Tibial artery (tissue), 4 donors: ENCODE measurements around the gene CASP9.
"Not testable (repeated sequence)": the region's sequence is repeated elsewhere in the genome, so short reads cannot be mapped to it uniquely, and the experiment has no call there.

Source experiments
- DNase-seq, 2 donors: peaks; one replicate each; pipeline ENCODE4 v3.0.0-alpha.2; 2019
- H3K27ac ChIP-seq, 2 donors: fragments of 200-600 bp; sonication (generic) in 1 of 2; 1 replicate in 1 of 2; 2 replicates in 1 of 2; pipeline ENCODE4 v1.5.1; 2018 to 2019; ENCODE audit warnings: mild to moderate bottlenecking in 1 of 2
- H3K27me3 ChIP-seq, 2 donors: fragments of 200-600 bp; sonication (generic) in 1 of 2; one replicate each; pipeline versions ENCODE4 v1.5.1 to v1.6.0; 2016 to 2019
- H3K36me3 ChIP-seq, 3 donors: fragments of 200-600 bp; sonication (generic) in 2 of 3; one replicate each; pipeline ENCODE4 v1.5.1; 2016 to 2019; ENCODE audit warnings: mild to moderate bottlenecking in 2 of 3
- H3K4me1 ChIP-seq, 4 donors: fragments of 200-600 bp; sonication (generic) in 2 of 4; 1 replicate in 3 of 4; 2 replicates in 1 of 4; pipeline ENCODE4 v1.5.1; 2016 to 2019
- H3K4me3 ChIP-seq, 2 donors: fragments of 200-600 bp; sonication (generic) in 1 of 2; 1 replicate in 1 of 2; 2 replicates in 1 of 2; pipeline ENCODE4 v1.5.1; 2018 to 2019; ENCODE audit warnings: mild to moderate bottlenecking in 2 of 2
- H3K9me3 ChIP-seq, 3 donors: fragments of 200-600 bp; sonication (generic) in 1 of 3; one replicate each; pipeline ENCODE4 v1.5.1; 2016 to 2019
- intact Hi-C: fragments of 100-400 bp; cut with DNase I; formaldehyde crosslinking; loops from one replicate; pipeline ENCODE4 v1.15.0; 2023; ENCODE audit warnings: low total_unique reads
- TF ChIP-seq, protein P1 (sequence below), 2 experiments: fragments of 200-600 bp in 1 of 2; fragments of 450-650 bp in 1 of 2; IDR thresholded peaks; one replicate each; pipeline ENCODE4 v1.5.1; 2017 to 2019; ENCODE audit warnings: antibody characterized with exemption in 2 of 2, mild to moderate bottlenecking in 1 of 2, moderate library complexity in 1 of 2

The CASP9 gene

DNA sequence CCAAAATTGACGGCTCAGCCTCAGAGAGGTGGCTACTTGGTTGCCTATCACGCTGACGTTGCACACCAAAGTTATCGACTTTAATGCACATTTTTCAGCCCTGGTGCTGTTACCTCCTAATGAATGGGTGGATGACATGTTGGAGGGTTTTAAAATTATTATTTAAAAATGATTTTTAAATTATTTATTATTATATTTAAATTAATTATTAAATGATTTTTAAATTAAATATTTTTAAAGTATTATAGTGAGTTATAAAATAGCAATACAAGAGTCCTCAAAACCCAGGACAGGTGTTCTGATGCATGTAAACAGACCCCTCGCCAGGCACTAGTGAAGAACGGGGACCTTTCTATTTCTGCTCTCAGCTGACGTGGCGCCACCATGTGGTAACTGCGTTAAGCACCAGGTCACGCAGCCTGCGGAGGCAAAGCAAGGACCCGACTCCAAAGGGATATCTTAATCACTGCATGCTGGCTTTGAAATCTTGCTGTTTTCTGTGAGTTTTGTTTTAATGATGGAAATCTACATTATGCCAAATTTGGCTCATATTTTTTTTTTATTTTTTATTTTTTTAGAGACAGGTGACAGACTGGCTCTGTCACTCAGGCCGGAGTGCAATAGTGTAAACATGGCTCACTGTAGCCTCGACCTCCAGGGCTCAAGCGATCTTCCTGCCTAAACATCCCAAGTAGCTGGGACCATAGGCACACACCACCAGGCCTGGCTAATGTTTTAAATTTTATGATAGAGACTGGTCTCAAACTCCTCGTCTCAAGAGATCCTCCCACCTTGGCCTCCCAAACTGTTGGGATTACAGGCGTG lies 22.6 kb downstream of the CASP9 start:
- no peak overlapping the region for H3K4me3 ChIP-seq
- H3K36me3 ChIP-seq, result peaks cover 66 to 87% (median 69%) of the 10 kb centered on the region in 3 donors
- intact Hi-C loops, result no loop called here
- no peaks in the 10 kb centered on the region for H3K4me1 ChIP-seq
- DNase-seq, result peak in 1 of 2 donors; percentile 28
- H3K9me3 ChIP-seq, result no peaks in the 10 kb centered on the region
- TF ChIP-seq, protein P1, sequence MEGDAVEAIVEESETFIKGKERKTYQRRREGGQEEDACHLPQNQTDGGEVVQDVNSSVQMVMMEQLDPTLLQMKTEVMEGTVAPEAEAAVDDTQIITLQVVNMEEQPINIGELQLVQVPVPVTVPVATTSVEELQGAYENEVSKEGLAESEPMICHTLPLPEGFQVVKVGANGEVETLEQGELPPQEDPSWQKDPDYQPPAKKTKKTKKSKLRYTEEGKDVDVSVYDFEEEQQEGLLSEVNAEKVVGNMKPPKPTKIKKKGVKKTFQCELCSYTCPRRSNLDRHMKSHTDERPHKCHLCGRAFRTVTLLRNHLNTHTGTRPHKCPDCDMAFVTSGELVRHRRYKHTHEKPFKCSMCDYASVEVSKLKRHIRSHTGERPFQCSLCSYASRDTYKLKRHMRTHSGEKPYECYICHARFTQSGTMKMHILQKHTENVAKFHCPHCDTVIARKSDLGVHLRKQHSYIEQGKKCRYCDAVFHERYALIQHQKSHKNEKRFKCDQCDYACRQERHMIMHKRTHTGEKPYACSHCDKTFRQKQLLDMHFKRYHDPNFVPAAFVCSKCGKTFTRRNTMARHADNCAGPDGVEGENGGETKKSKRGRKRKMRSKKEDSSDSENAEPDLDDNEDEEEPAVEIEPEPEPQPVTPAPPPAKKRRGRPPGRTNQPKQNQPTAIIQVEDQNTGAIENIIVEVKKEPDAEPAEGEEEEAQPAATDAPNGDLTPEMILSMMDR (IDR thresholded peaks at IDR 0.05), result peak in 1 of 2 experiments; percentile 27
- no peaks in the 10 kb centered on the region for H3K27me3 ChIP-seq
- H3K27ac ChIP-seq, result no peak overlapping the region

DNA sequence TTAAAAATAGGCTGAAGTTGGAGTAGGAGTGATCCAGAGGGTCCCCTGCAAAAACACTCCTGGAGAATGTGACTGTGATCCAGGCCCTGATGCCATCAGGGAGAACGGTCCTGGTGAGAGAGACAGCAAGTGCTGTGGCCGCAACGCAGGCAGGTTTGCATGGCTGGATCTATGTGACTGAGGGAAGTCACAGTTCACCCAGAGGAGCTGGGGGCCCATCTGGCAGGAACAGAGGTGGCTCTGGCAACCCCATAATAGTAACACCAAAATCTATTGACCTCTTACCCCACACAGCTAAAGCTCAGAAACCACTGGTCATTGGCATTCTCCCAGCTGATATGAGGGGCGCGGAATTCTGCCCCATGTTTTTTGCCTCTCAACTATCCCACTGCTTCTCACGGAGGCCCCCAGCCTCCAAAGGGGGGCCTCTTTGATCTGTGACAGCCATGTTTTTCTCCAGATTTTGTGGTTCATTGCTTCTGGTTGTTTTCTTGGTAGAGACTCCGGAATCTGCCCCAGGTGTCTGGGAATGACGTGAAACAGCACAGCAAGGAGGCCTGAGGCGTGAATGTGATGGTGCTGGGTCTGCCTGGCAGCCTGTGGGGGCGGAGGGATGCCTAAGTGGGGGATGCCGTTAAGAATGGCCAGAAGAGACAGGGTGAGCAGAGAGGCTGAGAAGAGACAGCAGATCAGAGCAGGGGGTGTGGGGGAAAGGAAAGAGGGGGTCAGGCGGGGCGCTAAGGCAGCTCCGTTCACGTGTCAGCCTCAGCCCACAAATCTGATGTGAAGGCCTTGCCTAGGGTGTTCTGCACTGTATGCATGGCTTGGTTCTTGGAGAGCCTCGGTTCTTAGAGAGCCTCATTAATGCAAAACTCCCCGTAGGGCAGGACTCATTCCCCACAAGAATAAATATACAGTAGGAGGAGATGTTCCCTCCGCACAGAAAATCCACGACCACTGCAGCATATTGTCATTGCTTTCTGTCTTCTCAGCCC lies 23.5 kb downstream of the CASP9 start:
- Histone ChIP-seq H3K27ac (no peak overlapping the region), H3K27me3 (no peaks in the 10 kb centered on the region), H3K36me3 (peaks cover 57 to 81% (median 65%) of the 10 kb centered on the region in 3 donors), H3K4me3 (no peak overlapping the region), H3K4me1 (no peaks in the 10 kb centered on the region), H3K9me3 (no peaks in the 10 kb centered on the region)
- intact Hi-C loops, result no loop called here
- no peak for DNase-seq
- TF ChIP-seq, protein P1 (IDR thresholded peaks at IDR 0.05), result no peak

DNA sequence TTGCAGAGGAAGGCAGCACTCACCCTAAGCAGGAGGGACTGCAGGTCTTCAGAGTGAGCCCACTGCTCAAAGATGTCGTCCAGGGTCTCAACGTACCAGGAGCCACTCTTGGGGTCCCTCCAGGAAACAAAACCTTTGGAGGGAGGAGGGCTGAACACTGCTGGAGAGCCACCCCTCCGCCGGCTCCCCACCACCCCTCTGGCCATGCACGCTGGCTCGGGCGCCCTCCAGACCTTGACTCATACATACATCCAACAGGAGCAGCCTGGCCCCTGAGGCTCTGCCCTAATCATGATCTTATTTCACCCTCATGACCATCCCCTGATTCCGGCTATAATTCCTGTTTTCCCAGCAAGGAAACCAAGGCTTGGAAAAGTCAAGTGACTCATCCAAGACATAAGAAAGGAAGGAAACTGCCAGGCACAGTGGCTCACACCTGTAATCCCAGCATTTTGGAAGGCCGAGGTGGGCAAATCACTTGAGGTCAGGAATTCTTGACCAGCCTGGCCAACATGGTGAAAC lies 30.1 kb downstream of the CASP9 start:
- Histone ChIP-seq H3K9me3 (no peaks in the 10 kb centered on the region), H3K4me1 (no peaks in the 10 kb centered on the region), H3K27ac (no peak overlapping the region), H3K4me3 (no peak overlapping the region), H3K36me3 (peaks cover 49 to 76% (median 67%) of the 10 kb centered on the region in 3 donors), H3K27me3 (no peaks in the 10 kb centered on the region)
- DNase-seq, result no peak
- TF ChIP-seq, protein P1 (IDR thresholded peaks at IDR 0.05), result no peak
- intact Hi-C loops, result no loop called here

DNA sequence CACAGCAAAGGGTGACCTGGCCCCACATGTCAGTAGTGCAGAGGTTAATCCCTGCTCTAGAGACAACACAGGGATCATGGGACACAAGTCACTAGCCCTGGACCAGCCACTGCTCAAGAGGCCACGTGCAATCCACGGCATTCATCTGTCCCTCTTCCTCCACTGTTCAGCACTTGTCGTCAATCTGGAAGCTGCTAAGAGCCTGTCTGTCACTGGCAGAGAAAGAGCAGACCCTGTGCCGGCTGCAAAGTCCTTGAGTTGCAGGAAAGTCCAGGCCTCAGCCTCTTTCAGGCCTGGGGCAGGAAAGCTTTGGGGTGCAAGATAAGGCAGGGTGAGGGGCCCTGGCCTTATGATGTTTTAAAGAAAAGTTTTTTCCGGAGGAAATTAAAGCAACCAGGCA lies 31.4 kb downstream of the CASP9 start:
- H3K4me3 ChIP-seq, result no peak overlapping the region
- DNase-seq, result no peak
- H3K9me3 ChIP-seq, result no peaks in the 10 kb centered on the region
- H3K27ac ChIP-seq, result no peak overlapping the region
- H3K36me3 ChIP-seq, result peaks cover 37 to 78% (median 58%) of the 10 kb centered on the region in 3 donors
- intact Hi-C loops, result no loop called here
- H3K27me3 ChIP-seq, result no peaks in the 10 kb centered on the region
- TF ChIP-seq, protein P1 (IDR thresholded peaks at IDR 0.05), result no peak
- no peaks in the 10 kb centered on the region for H3K4me1 ChIP-seq

DNA sequence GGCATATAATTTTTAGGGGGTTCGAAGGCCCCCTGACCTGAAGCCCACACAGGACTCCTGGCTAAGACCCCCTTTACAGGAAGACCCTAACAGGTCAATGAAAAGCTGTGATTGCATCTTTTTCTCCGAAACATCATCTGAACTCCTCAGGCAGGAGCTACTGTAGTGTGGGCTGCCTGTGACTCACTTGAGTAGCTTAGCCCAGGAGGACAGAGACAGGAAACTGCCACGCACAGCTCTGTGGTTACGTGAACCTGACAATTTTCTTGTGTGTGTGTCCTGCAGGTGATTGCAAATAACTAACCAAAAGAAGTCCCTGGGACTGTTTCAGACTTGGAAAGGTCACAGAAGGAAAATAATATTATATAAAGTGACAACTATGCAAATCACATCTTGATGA lies 33.0 kb downstream of the CASP9 start:
- H3K9me3 ChIP-seq, DNase-seq, intact Hi-C loops, H3K27ac ChIP-seq, H3K4me1 ChIP-seq, H3K27me3 ChIP-seq, H3K4me3 ChIP-seq: not testable (repeated sequence)
- H3K36me3 ChIP-seq, result peaks cover 34 to 80% (median 58%) of the 10 kb centered on the region in 3 donors
